Activated naive CD4-positive, alpha-beta T cell treated with anti-CD3 and anti-CD28 coated beads, Interleukin-2, amount 50 U/mL, for 16 hours (primary cell): ENCODE measurements around the gene POLR1D.
A peak's percentile ranks its signal among the peaks of the same experiment; 100 is the strongest.
"Not testable (repeated sequence)": the region's sequence is repeated elsewhere in the genome, so short reads cannot be mapped to it uniquely, and the experiment has no call there.

ENCODE experiments used
- DNase-seq: peaks from one replicate; pipeline ENCODE4 v3.0.0-alpha.2; 2020

POLR1D gene

DNA sequence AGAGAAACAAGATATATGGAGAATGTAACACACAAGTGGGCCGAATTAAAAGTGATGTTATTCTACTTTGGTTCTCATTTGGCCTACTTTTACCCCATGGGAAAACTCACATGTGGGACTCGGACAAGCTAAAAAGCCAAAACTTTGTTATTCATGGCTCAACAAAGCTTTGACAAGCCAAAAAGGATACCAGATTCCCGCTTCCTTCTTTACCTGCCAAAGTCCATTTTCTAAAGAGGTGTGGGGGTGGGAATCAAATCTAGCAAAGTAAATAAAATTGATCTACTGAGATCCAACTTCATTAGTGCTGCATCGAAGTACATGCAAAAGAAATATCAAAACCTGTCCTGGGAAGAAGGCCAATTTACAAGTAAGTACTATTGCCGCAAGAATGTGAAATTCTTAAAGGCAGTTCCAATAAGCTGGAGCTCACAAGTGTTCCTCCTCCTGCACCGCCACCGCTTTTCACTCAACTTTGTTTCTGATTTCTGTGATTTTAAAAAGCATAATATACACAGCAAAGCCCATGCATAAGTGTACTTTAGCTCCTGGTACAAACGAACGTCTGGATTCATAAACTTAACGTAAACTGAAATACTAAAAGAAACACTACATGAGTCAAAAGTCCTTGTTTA is 2.5 kb upstream of the POLR1D start:
- no peak for DNase-seq

DNA sequence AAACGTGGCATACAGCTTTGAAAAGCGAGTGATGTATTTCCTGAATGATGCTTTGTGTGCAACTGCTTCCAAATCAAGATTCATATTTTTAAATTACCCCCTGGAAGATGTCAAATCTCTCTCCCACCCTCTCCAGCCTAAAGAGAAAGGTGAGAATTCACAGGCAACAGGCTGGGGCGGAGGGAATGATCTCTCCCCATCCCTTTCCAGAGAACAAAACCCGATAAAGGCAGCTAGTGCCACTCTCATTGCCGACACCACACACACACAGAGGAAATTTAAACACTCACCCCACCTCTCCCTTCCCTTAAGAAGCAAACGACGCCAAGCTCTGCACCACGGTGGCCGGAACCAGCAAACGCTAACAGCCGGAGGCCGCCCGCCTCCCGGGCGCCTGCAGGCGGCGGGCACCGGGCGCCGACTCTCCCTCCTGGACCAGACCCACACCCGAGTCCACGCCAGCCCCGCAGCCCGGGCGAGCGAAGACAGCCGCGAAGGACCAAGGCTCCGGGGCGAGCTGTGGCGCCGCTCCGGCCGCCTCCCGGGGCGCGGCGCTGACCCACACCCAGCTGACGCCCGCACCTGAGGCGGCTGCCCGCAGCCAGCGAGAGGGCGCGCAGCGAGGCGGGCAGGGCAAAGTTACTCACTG is 1.8 kb upstream of the POLR1D start:
- DNase-seq: peak; percentile 38

DNA sequence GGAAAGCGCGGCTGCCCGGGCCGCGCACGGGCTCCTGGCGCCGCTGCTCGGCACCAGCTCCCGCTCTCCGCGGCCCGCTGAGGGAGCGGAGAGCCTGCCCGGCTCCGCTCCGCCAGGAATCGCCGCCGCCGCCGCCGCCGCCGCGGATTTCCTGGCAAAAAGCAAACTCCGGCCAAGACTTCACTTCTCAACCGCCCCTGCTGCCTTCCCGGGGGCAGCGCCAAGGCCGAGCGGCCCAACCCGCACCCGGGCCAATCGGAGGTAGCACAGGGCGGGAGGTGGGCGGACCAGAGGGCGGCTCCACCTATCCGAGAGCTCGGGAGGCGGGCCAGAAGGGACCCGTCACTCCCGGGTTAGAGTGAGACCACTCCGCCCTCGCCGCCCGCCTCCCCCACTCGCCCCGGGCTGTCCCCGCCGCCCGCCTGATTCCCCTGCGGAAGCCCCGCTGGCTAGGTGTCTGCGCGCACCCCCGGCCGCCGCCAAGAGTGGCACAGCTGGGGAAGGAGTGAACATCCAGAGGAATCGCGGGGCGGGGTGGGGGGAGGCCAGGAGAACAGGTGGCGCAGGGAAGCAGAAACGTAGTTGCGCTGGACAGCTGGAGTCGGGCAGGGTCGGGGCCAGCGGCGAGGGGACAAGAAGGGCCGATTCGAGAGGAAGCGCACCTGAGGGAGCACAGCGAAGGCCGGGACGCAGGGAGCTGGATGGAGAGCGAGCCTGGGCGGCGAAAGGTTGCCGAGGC is 1.1 kb upstream of the POLR1D start, which contains the start of gene LNX2:
TSS of gene LNX2 (minus strand) at position 153 of the 739 bp plus-strand sequence. CDS start 38,826 bp downstream, outside the sequence.
- DNase-seq: peak; percentile 98

DNA sequence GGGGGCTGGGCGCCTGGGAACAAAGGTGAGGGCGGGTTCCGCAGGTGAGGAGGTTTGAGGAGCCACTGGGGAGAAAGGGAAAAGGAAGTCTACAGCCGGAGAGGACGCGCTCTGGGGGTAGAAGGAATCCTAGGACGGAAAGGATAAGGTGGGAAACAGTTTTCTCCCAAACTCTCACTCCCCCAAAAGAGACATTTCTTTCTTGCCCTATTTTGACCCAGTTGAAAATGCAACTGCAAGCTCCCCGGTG is 651 bp upstream of the POLR1D start:
- no peak for DNase-seq

DNA sequence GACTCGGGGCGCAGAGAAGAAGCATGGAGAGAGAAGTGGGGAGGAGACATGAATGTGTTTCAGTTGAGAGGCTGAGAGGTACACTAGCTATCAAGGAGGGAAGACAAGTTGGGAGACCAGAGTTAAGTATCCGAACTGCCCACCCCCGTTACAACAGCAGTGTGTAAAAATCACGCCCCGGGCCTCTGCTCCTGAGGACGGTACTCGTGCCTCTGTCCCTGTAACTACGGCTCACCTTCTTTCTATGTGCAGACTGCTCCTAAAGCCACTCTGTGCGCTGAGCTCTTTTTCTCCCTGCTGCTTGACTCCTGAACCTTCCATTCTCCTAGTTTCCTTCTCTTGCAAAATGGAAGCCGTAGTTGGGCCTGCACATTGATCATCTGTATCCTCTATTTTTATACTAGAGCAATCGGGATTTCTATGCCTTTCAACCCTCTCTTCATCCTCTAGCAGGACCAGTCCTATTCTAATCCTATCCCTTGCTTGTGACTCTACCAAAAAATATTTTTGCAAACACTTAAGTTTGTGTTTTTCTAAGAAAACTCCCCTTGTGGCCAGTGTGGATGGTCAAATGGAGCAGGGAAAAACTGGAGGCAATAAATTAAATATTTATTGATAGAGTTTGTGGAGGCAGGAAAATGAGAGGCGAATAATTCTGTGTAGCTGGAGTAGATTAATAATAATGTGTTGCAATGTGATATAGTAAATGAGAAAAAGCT is 569 bp downstream of the POLR1D start:
- no peak for DNase-seq

DNA sequence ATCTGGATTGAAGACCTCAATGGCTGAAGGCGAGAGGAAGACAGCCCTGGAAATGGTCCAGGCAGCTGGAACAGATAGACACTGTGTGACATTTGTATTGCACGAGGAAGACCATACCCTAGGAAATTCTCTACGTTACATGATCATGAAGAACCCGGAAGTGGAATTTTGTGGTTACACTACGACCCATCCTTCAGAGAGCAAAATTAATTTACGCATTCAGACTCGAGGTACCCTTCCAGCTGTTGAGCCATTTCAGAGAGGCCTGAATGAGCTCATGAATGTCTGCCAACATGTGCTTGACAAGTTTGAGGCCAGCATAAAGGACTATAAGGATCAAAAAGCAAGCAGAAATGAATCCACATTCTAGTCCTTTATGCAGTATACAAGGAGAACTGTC is 1.2 kb downstream of the POLR1D start:
- DNase-seq: no peak

DNA sequence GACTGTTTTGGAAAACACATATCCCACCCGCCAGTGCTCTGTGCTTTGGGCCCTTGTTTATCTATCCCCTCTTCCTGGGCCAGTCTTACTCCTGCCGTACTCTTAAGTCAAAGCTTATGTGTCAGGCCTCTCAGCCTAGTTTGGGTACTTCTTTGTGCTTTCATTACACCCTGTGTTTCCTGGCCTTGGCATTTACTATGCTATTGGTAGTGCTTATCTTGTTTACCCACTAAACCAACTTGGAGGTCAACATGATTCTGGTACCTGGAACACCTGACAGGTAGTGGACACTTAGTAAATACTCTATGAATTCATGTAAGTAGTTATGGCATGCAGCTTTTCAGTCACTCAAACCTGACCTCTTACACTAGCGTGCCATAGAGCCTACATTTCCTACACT is 2.4 kb downstream of the POLR1D start:
- no peak for DNase-seq

DNA sequence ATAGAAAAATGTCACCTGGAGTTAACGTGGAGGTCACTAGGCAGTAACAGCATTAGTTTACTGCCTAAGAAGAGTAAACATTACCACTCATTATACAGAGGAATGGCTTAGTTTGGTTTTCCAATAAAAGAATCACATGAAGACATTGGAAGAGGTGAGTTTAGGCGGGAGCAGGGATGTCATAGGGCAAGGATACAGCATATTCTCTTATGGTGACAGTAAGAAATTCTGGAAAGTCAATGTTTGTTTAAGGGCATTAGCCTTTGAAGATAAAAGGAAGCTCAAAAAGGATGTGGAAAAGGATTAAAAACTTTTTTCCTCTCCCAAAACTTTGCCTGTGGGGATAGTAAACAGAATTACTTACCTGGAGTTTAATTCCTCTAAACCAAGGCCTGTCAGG is 4.1 kb downstream of the POLR1D start:
- no peak for DNase-seq

DNA sequence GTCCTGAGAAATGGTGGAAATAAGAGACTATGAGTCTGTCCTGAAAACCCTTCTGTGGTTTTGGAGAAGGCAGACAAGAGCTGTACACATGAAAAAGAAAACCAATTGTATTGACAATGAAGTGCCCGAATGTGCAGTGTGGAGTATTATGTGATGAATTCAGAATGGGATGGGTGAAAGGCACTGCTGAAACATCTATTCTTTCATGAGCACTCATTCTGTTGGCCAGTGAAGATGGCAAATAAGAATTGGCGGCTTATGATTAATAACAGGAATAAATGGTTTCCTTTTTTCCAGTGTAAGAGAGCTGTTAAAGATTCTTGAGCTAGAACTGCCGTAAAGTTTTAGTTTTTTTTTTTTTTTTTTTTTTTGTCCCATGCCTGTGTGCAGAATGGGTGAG is 5.7 kb downstream of the POLR1D start:
- no peak for DNase-seq

DNA sequence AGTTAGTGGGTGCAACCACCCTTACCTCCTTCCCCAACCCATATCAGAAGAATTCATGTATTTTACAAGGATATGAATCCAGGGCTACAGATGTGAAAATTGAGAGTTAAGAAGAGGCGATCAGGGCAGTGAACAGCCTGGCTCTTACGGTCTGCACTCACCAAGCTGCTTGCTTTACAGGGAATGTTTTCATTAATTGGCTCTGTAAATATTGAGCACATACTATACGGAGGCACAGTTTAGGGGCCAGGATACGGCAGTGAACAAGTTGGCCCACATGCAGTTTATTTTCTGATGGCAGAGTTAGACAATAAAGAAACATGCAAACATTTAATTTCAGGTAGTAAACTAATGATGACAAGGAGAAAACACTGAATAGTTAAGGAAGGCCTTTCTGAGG is 6.4 kb downstream of the POLR1D start:
- no peak for DNase-seq

DNA sequence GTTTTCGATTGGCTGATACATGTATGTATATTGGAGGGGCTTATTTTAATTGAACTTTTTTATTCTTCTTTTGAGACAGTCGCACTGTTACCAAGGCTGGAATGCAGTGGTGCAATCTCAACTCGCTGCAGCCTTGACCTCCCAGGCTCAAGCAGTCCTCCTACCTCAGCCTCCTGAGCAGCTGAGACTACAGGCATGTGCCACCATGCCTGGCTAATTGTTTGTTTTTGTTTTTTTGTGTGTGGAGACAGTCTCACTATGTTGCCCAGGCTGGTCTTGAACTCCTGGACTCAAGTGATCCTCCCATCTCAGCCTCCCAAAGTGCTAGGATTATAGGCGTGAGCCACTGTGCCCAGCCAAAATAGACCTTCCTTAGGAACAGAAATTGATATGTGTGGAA is 7.1 kb downstream of the POLR1D start:
- not testable (repeated sequence) for DNase-seq

DNA sequence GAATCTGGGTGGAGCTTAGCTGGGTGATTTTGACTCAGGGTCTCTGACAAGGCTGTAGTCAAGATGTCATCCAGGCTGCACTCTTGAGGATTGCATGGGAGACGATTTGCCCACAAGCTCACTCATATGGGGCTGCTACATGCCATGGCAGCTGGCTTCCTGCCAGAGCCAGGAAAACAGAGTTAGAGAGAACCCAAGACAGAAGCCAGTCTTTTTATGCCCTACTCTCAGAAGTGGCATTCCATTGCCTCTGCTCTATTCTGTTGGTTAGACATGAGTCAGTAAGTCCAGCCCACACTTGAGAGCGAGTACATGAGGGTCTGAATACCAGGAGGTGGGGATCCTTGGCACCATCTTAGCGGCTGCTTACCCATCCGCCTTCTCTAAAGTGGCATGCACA is 9.5 kb downstream of the POLR1D start:
- no peak for DNase-seq

DNA sequence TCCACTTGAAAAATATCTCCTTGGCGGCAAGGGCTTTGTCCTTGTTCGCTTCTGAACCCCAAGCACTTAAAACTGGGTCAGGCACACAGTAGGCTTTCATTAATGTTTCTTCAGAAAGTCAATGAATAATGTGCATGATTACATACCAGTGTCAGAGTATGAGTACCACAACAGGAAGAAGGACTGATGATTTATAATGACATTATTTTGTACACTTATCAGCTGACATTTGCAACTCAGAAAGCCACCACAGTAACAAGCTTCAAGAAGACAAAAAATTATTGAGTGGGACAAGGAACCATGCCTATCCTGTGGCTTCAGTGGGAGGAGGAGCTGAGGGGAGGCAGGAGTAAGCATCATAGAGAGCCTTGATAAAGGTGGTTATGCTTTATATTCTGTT is 10.0 kb downstream of the POLR1D start:
- no peak for DNase-seq

DNA sequence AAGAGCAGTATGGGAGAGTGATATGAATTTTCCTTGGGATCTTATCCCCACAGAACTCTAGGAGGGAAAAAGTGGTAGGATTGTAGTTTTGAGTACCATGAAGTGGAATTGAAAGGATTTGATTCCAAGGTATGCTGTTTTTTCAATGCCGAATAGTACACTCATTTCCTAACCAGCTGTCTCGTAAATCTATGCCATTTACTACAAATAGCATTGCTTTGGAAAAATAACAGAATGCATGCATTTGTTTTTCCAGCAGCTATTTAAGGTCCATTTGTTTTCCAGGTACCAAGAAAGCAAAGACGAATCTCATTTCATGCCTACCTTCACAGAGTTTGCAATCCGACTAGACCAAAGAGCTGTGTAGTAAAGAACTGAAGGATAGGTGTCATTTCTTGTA is 10.5 kb downstream of the POLR1D start:
- DNase-seq: no peak

DNA sequence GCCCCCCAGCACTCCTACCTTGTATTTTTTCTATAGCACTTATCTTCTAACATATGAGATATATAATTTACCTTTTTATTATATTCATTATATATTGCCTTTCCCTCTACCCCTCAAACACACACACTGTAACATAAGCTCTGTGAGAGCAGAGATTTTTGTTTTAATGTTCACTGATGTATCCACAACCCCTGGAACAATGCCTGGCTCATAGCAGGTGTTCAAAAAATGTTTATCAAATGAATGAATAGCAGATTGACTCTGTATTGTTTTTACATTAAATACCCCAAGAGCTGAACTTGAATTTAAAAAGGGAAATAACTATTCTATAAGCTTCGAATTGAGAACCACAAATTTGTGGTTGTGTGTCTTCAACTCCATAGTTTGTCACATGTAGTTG is 11.0 kb downstream of the POLR1D start:
- DNase-seq: no peak

DNA sequence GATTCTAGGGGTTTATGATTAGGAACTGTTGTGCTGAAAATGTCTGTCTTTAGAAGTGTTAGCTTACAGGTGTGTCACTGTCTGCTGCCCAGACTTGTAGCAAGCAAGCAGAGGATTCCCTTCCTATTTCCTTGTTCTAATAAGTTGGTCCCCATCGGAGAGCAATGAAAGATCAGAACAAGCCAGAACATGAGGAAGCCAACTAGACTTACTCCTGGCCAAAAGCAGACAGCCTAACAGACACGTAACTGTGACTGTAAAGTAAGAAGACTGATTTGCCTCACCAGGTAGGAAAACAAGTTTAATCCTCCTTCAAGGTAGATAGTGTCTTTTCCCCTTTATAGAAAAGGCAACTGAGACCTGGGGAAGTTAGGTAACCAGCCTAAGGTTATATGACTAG is 12.5 kb downstream of the POLR1D start:
- DNase-seq: no peak

DNA sequence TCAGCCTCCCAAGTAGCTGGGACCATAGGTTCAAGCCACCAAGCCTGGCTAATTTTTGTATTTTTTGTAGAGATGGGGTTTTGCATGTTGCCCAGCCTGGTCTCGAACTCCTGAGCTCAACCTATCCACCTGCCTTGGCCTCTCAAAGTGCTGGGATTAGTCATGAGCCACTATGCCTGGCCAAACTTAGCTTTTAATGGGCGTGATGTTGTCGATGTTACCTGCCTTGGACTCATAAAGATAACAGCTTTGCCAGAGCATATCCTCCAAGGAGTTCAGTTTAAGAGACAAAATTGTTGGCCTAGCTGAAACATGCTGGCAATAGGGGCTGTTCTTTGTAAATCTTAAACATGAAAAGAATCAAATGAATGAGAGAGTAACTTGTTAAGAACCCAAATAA is 13.1 kb downstream of the POLR1D start:
- no peak for DNase-seq

DNA sequence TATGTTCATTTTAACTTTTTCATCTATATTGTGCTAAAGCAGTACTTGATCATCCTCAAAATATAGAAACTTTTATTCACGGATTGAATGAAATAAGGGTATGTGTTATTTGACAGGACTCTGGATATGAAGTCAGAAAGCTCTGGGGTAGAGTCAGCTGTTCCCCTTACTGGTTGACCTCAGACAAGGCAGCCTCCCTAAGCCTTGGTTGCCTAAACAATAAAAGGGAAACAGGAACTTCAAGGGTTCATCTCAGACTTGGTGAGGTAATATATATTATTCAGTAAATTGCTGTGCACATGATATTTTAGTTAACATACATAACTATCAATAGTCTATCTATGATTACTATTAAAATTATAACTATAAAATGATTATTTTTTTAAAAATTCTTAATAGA is 13.6 kb downstream of the POLR1D start:
- no peak for DNase-seq

DNA sequence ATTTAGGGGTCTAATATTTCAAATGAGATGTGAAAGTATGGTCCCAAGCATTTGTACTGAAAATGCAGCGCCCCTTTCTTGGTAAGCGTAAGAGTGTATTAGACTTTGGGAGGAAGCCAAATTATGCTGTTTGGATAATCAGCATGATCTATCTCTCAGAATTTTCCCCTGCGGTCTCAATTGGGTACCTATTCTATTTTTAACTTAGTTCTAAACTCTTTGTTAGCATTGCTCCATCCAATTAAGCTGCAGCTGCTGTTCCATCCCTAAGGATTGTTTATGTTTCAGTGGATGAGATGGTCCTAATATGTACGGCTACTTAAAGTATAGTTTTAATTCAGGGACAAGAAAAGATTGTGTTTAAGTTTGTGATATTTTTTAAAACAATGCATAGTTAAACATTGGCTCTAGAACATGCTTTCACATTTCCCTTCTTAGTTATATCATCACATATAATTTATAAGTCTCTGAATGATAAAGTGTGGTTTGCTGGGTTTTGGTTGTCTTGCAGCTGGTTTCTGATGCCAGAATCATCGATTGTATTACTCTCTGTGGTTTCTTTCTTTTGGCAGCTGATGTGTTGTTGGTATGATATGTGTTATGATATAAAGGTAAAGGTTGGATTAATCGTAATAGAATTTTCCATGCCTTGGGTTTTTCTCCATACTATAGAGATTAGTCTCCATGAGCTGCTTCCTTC is 15.0 kb downstream of the POLR1D start:
- DNase-seq: no peak

DNA sequence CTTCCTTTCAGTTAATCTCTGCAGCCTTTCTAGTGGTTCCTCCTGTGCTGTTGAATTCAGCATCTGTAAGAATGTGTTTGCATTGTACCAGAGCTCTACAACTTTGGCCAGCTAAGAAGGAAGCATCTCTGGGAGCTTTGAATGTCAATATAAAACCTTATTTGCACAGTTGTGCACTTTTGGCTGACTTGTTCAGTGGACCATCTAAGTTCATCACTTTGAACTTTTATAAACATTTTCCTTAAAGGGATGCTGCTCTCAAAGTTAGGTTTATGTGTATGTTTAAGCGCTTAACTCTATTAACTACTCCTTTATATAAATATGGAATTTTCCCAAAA is 15.6 kb downstream of the POLR1D start:
- DNase-seq: no peak

DNA sequence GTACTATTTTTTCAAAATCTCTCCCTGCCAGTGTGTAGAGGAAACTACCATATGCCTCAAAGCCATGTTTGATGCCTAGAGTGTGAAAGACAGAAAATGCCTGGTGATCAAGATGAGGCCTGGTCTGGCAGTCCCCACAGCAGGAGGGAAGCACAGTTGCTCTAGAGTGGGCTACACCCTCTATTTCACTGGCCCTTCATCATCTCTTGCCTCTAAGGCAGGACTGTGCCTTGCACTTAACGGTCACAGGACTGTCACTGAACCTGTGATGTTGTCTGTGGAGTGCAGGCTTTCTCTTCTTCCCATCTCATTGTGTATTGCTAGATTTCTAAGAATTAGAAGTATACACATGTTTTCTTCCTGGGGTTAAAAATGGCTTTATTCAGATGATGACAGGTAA is 16.3 kb downstream of the POLR1D start:
- no peak for DNase-seq

DNA sequence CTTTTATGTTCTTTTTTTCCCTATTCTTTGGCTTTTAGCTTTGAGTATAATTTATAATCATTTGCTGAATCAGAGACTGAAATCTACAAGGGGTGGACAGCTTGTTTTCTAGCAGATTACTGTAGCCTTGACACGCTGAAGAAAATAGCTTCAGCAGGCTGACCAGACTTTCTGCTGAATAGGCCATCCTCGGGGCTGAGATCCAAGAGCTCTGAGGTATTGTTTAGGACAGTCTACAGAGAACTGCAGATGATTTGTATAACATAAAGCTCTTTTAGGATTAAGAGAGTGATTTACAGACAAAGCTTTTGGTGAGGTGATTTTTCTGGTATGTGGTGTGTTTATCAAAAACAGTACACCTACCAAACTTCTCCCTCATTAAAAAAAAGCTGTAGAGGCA is 16.8 kb downstream of the POLR1D start:
- no peak for DNase-seq

DNA sequence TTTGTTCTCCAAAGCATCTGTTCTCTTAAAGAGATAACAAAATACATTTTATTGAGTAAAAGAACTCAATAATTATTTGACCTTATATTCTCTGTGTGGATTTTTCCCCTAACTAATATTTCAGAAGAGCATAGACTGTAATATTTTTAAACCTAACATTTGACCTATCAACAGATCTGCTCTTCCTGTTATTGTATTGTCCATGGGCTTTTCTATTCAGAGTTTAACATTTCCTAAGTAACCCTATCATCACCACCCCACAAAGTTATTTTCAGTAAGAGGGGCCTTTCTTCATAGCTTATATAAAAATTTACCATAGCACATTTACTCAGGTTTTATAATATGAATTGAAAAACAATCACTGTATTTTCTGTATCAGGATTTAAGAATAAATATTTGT is 17.5 kb downstream of the POLR1D start:
- DNase-seq: no peak
